Common myeloid progenitor, CD34-positive (primary cell): ENCODE measurements around the gene FOXS1.

Source experiments
- CTCF ChIA-PET: fragments of 350-600 bp; sonication (Branson Sonifier 250); formaldehyde crosslinking; loops from one replicate; lab custom pipeline; 2021; ENCODE audit warnings: antibody characterized with exemption; lab: Charles Lee
- POLR2A ChIA-PET: fragments of 350-600 bp; sonication (Branson Sonifier 250); formaldehyde crosslinking; loops from one replicate; lab custom pipeline; 2021; ENCODE audit warnings: antibody characterized with exemption; lab: Charles Lee
- DNase-seq, 3 donors: peaks; one replicate each; pipeline versions ENCODE4 v3.0.0 to v3.0.0-alpha.2; 2013
- H3K27ac ChIP-seq, 2 experiments: 1 replicate in 1 of 2; 2 replicates in 1 of 2; pipeline ENCODE4 v1.7.0; 2013; ENCODE audit warnings: inconsistent platforms in 2 of 2, low read length in 2 of 2, mild to moderate bottlenecking in 2 of 2, low read depth in 1 of 2, moderate library complexity in 1 of 2; ENCODE audit not compliant: severe bottlenecking in 2 of 2, insufficient read depth in 1 of 2, poor library complexity in 1 of 2
- H3K27me3 ChIP-seq, 5 experiments: replicated peaks in 2 of 5; 1 replicate in 3 of 5; 2 replicates in 2 of 5; pipeline versions ENCODE4 v1.6.1 to v1.7.0; 2013; ENCODE audit warnings: low read length in 4 of 5, mild to moderate bottlenecking in 2 of 5, moderate library complexity in 2 of 5, inconsistent platforms in 1 of 5; ENCODE audit not compliant: insufficient read depth in 5 of 5, control insufficient read depth in 4 of 5
- H3K36me3 ChIP-seq, 4 experiments: 1 replicate in 2 of 4; 2 replicates in 2 of 4; pipeline versions ENCODE4 v1.6.1 to v1.7.0; 2013; ENCODE audit warnings: low read length in 3 of 4, control low read depth in 1 of 4, mild to moderate bottlenecking in 1 of 4; ENCODE audit not compliant: control insufficient read depth in 4 of 4, insufficient read depth in 4 of 4
- H3K4me1 ChIP-seq, 4 experiments: 1 replicate in 3 of 4; 2 replicates in 1 of 4; pipeline versions ENCODE4 v1.6.1 to v1.7.1; 2013; ENCODE audit warnings: low read length in 3 of 4, mild to moderate bottlenecking in 3 of 4, control low read depth in 1 of 4, inconsistent platforms in 1 of 4, moderate library complexity in 1 of 4; ENCODE audit not compliant: control insufficient read depth in 4 of 4, insufficient read depth in 4 of 4; ENCODE audit errors: control extremely low read depth in 1 of 4
- H3K4me3 ChIP-seq, 7 experiments: 1 replicate in 4 of 7; 2 replicates in 3 of 7; pipeline versions ENCODE4 v1.5.1 to v1.7.0; 2013; ENCODE audit warnings: mild to moderate bottlenecking in 7 of 7, low read length in 6 of 7, moderate library complexity in 6 of 7, inconsistent platforms in 2 of 7, low read depth in 2 of 7, control low read depth in 1 of 7; ENCODE audit not compliant: insufficient read depth in 4 of 7, control insufficient read depth in 1 of 7; ENCODE audit errors: extremely low read depth in 1 of 7
- H3K9me3 ChIP-seq, 5 experiments: 1 replicate in 4 of 5; 2 replicates in 1 of 5; pipeline versions ENCODE4 v1.6.1 to v1.7.1; 2013; ENCODE audit warnings: low read length in 4 of 5, mild to moderate bottlenecking in 2 of 5, inconsistent platforms in 1 of 5, low read depth in 1 of 5, moderate library complexity in 1 of 5; ENCODE audit not compliant: control insufficient read depth in 4 of 5, insufficient read depth in 2 of 5; ENCODE audit errors: control extremely low read depth in 1 of 5
- WGBS: methylation state at CpG from one replicate; pipeline ENCODE4 v1.1.5; 2013; ENCODE audit not compliant: insufficient coverage; 5-methylcytosine and 5-hydroxymethylcytosine counted together

The FOXS1 gene

DNA sequence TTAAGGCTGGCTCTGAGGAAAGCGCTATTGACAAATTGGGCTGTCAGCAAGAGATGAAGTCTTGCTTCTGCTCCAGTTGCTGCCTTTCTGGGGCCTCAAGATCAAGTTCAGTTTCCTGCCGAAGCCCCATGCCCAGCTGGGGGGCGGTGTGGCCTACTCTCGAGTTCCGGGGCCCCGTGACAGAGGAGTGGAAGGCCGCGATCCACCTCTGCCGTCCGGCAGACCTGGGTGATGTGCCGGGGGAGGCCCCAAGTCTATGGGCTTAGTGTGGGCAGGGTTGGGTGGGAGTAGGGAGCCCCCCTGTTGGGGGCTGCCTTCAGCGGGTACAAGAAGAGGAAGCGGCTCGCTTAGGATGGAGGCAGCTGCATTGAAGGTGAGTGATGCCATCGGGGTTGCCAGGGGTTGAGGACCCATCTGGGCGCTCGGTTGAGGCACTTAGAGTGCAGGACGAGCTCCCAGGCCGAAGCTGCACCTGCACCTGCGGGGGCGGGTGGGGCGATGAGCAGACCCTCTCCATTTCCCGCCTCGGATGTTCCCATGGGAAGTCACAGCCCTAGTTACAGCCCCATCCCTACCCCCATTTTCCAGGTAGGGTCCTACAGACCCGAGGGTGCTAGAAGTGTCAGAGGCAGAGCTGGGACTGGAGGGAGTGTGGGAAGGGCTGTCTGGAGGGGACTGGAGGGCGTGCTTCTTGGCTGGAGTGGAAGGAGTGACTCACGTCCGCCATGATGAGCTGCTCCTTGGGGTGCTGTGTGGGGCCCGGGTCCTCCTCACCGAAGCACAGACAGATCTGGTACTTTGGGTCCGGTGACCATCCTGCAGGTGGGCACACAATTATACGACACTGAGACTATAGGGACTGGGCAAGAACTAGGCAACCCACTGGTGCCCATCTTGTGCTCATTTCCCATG is 2.9 kb upstream of the FOXS1 start:
- CTCF ChIA-PET, result interaction anchor here (0.6 to 7.6 kb wide), 12 partner anchors 11 to 245 kb away, joined by 3 to 131 read pairs (median 5); partner anchors contain the start of genes MYLK2 and PDRG1
- no peaks in the 10 kb centered on the region for H3K9me3 ChIP-seq

GRCh38 chr20:31846793-31847138 is 1.4 kb upstream of the FOXS1 start:
- H3K4me1 ChIP-seq, result peaks cover 0 to 10% (median under 1%) of the 10 kb centered on the region in 4 experiments
- H3K36me3 ChIP-seq, result no peaks in the 10 kb centered on the region
- DNase-seq, result no peak
- H3K9me3 ChIP-seq, result no peaks in the 10 kb centered on the region
- POLR2A ChIA-PET, result no interaction called here
- WGBS, result 92% methylated on average over 2 of the region's 3 CpGs
- H3K4me3 ChIP-seq, result no peak overlapping the region
- CTCF ChIA-PET, result interaction anchor here (0.7 to 7.6 kb wide), 23 partner anchors 9 to 377 kb away, joined by 3 to 131 read pairs (median 4); partner anchors contain the start of genes MYLK2 and PDRG1
- no peak overlapping the region for H3K27ac ChIP-seq
- peaks cover 0 to 32% (median 11%) of the 10 kb centered on the region in 5 experiments for H3K27me3 ChIP-seq

More for the DNA sequence above, 2.9 kb upstream of the FOXS1 start:
- WGBS, result 89% methylated on average over 22 of the region's 32 CpGs
- no peak for DNase-seq
- no peak overlapping the region for H3K4me3 ChIP-seq
- H3K27ac ChIP-seq, result no peak overlapping the region
- no peaks in the 10 kb centered on the region for H3K36me3 ChIP-seq
- POLR2A ChIA-PET, result no interaction called here
- peaks cover 0 to 32% (median 11%) of the 10 kb centered on the region in 5 experiments for H3K27me3 ChIP-seq
- peaks cover 0 to 2% (median under 1%) of the 10 kb centered on the region in 4 experiments for H3K4me1 ChIP-seq

- 97% methylated on average over 27 of the region's 28 CpGs for WGBS
- H3K4me3 ChIP-seq, result no peak overlapping the region
- no peak overlapping the region for H3K27ac ChIP-seq
- POLR2A ChIA-PET, result no interaction called here
- CTCF ChIA-PET, result interaction anchor here (1.2 to 7.6 kb wide), 5 partner anchors 8 to 24 kb away, joined by 4 to 131 read pairs (median 7); partner anchors contain the start of gene MYLK2
- no peaks in the 10 kb centered on the region for H3K36me3 ChIP-seq
- H3K4me1 ChIP-seq, result peaks cover 0 to 10% (median under 1%) of the 10 kb centered on the region in 4 experiments
- peaks cover 0 to 12% (median 4%) of the 10 kb centered on the region in 5 experiments for H3K27me3 ChIP-seq
- no peak for DNase-seq
- no peaks in the 10 kb centered on the region for H3K9me3 ChIP-seq
These were observed 586 bp downstream of the FOXS1 start for GRCh38 chr20:31844737-31845299.

GRCh38 chr20:31843881-31844280 is 1.5 kb downstream of the FOXS1 start:
- H3K9me3 ChIP-seq, result no peaks in the 10 kb centered on the region
- no peaks in the 10 kb centered on the region for H3K36me3 ChIP-seq
- 98% methylated on average over 5 of the region's 5 CpGs for WGBS
- CTCF ChIA-PET, result interaction anchor here (1.3 to 7.6 kb wide), 4 partner anchors 10 to 23 kb away, joined by 3 to 131 read pairs (median 12); partner anchors contain the start of gene MYLK2
- H3K4me1 ChIP-seq, result peaks cover 0 to 10% (median 1%) of the 10 kb centered on the region in 4 experiments
- peaks cover 0 to 3% (median 2%) of the 10 kb centered on the region in 5 experiments for H3K27me3 ChIP-seq
- POLR2A ChIA-PET, result interaction anchor here (0.6 kb wide), 1 partner anchor 37 kb away, joined by 4 read pairs; no protein-coding TSS in a partner anchor
- no peak overlapping the region for H3K27ac ChIP-seq
- no peak for DNase-seq
- H3K4me3 ChIP-seq, result no peak overlapping the region

- WGBS, result 88% methylated on average over 6 of the region's 6 CpGs
- POLR2A ChIA-PET, result no interaction called here
- no peak overlapping the region for H3K27ac ChIP-seq
These were observed 2.1 kb downstream of the FOXS1 start for GRCh38 chr20:31843288-31843687.

DNA sequence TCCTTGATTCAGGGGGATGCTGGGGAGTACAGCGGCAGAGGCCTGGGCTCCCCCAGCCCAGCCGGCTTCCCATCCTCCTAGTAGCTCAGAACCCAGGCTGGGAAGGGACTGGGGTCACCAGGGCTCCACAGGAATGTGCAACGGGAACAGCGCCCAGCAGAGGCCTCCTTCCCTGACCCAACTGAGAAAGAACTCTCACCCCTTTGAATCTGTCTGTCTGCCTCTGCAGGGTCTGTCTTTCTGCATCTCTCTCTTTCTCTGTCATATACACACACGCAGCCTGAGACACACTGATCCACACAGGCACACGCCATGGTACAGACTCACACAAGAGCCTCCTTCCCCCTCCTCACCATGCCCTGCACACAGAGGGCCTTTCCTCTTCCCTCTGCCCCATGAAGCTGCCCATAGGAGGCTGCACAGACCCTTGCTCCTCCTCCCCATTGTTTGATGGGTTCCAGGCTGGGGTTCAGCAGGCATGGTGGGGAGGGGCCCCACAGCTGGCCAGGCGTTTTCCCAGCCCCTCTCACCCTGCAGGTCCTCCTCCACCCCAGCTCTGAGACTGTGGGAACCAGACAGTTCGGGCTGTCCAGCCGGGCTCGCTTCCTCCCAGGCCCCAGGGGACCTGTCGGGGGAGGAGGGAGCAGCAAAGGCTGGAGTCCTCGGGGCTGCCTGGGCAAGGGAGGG is 2.8 kb downstream of the FOXS1 start:
- Histone ChIP-seq H3K27me3 (no peaks in the 10 kb centered on the region), H3K27ac (no peak overlapping the region), H3K4me3 (no peak overlapping the region), H3K9me3 (no peaks in the 10 kb centered on the region), H3K36me3 (no peaks in the 10 kb centered on the region), H3K4me1 (peaks cover 0 to 23% (median 14%) of the 10 kb centered on the region in 4 experiments)
- DNase-seq, result no peak
- POLR2A ChIA-PET, result no interaction called here
- CTCF ChIA-PET, result interaction anchor here (1.3 to 7.6 kb wide), 4 partner anchors 8 to 22 kb away, joined by 3 to 131 read pairs (median 11); partner anchors contain the start of gene MYLK2
- WGBS, result 97% methylated on average over 4 of the region's 12 CpGs

More at GRCh38 chr20:31843288-31843687, 2.1 kb downstream of the FOXS1 start:
- no peaks in the 10 kb centered on the region for H3K27me3 ChIP-seq
- CTCF ChIA-PET, result interaction anchor here (1.3 to 7.6 kb wide), 4 partner anchors 9 to 22 kb away, joined by 3 to 131 read pairs (median 11); partner anchors contain the start of gene MYLK2
- peaks cover 0 to 16% (median 7%) of the 10 kb centered on the region in 4 experiments for H3K4me1 ChIP-seq
- H3K36me3 ChIP-seq, result no peaks in the 10 kb centered on the region
- no peaks in the 10 kb centered on the region for H3K9me3 ChIP-seq
- DNase-seq, result no peak
- H3K4me3 ChIP-seq, result no peak overlapping the region
